ENCODE data around the gene HTR4.

DNA sequence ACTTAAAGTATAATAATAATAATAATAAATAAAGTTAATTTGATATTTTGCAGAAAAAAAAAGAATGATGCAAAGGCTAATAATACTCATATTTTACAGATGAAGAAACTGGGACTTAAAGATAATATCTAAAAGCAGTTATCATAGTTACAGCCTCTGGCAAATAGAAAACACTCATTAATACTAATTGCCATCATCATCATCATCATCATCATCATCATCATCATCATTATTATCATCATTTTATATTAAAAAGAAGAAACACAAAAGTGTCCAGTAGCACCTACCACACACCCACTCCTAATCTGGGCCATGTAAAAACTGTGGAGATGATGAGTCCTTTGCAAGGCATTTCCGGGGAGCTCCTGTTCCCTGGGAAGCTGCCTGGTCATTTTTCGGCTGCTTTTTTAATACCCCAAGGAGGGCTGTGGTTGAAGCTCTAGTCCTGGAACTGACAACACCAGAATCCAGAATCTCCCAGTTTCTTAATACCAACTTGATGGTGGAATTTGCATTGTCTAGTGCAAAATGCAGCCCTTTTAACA lies 70.8 kb downstream of the HTR4 start:
- TF ChIP-seq, protein P1, sequence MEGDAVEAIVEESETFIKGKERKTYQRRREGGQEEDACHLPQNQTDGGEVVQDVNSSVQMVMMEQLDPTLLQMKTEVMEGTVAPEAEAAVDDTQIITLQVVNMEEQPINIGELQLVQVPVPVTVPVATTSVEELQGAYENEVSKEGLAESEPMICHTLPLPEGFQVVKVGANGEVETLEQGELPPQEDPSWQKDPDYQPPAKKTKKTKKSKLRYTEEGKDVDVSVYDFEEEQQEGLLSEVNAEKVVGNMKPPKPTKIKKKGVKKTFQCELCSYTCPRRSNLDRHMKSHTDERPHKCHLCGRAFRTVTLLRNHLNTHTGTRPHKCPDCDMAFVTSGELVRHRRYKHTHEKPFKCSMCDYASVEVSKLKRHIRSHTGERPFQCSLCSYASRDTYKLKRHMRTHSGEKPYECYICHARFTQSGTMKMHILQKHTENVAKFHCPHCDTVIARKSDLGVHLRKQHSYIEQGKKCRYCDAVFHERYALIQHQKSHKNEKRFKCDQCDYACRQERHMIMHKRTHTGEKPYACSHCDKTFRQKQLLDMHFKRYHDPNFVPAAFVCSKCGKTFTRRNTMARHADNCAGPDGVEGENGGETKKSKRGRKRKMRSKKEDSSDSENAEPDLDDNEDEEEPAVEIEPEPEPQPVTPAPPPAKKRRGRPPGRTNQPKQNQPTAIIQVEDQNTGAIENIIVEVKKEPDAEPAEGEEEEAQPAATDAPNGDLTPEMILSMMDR (IDR thresholded peaks at IDR 0.05; ENCODE audit: poor library complexity, severe bottlenecking) = no peak
- TF ChIP-seq EP300 (conservative IDR thresholded peaks at IDR 0.05; ENCODE audit: poor library complexity, severe bottlenecking) (no peak), EZH2 (IDR thresholded peaks at IDR 0.05; ENCODE audit: borderline replicate concordance, insufficient read depth, low read length, poor library complexity, severe bottlenecking) (no peak)
- TF ChIP-seq, protein P2, sequence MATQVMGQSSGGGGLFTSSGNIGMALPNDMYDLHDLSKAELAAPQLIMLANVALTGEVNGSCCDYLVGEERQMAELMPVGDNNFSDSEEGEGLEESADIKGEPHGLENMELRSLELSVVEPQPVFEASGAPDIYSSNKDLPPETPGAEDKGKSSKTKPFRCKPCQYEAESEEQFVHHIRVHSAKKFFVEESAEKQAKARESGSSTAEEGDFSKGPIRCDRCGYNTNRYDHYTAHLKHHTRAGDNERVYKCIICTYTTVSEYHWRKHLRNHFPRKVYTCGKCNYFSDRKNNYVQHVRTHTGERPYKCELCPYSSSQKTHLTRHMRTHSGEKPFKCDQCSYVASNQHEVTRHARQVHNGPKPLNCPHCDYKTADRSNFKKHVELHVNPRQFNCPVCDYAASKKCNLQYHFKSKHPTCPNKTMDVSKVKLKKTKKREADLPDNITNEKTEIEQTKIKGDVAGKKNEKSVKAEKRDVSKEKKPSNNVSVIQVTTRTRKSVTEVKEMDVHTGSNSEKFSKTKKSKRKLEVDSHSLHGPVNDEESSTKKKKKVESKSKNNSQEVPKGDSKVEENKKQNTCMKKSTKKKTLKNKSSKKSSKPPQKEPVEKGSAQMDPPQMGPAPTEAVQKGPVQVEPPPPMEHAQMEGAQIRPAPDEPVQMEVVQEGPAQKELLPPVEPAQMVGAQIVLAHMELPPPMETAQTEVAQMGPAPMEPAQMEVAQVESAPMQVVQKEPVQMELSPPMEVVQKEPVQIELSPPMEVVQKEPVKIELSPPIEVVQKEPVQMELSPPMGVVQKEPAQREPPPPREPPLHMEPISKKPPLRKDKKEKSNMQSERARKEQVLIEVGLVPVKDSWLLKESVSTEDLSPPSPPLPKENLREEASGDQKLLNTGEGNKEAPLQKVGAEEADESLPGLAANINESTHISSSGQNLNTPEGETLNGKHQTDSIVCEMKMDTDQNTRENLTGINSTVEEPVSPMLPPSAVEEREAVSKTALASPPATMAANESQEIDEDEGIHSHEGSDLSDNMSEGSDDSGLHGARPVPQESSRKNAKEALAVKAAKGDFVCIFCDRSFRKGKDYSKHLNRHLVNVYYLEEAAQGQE (IDR thresholded peaks at IDR 0.05; ENCODE audit: borderline replicate concordance) = no peak

Measured in neural cell (in vitro differentiated cells).